Renal cortical epithelial cell (primary cell): Measurements from ENCODE around the gene SUCLG2. TPM values are rescaled to one million over a fixed set of nuclear protein-coding genes. Genes with fewer than 3 reads are reported as not detected.

Experiments used
- DNase-seq: peaks from one replicate; pipeline ENCODE4 v3.0.0-alpha.2; 2011; ENCODE audit warnings: low read depth
- total RNA-seq: library from RNA; depleted of rRNA; stranded (reverse); fragments of >200 nt; gene quantifications from 2 replicates; pipeline ENCODE4 v1.2.3, GENCODE V29; 2014

Gene SUCLG2
- total RNA-seq, 1 donor from 2014 or later, result 111 TPM

DNA sequence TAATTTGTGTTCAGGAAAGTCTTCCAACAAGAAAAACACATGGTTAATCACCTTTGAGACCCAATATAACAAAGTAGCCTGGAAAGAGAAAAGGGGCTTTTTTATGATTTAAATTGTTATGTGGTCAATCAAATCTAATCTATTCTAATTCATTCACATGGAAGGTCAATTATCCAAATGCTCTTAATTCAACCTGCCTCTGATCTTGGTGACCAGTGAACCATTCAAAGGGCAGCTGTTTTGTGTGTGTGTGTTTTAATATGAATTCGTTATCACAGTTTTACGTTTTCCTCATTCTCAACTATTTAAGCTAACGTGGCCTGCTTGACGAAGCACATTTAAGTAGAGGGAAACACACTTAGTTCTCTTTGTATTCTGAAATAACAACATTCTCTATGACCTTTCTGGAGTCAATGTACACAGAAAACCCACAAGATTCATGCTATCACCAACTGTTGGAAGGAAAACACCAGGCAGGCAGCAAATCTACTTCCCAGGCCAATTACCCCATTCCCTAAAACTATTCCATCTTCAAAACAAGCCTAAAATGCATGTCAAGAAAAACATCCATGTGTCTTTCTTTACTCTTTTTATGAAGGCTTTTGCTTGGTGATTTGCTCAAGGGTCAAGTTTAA lies 195.4 kb downstream of the SUCLG2 start:
- no peak for DNase-seq

DNA sequence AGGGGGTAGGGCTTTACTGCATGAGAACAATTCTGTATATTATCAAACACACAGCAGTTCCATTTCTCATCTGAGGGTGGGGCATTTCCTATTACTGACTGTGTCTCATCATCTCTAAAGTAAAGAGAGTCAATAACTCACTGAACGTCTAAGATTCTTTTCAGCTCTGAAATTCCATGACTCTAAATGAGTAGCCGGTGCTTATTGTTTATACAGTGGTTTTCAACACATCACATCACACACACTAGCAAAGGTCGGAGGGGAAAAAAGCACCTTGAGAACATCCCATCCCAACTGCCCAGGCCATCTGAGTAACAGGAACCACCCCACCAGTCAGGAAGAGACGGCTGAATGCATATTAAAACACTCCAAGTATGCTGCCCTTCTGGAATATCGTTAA lies 196.0 kb downstream of the SUCLG2 start:
- DNase-seq, result no peak

DNA sequence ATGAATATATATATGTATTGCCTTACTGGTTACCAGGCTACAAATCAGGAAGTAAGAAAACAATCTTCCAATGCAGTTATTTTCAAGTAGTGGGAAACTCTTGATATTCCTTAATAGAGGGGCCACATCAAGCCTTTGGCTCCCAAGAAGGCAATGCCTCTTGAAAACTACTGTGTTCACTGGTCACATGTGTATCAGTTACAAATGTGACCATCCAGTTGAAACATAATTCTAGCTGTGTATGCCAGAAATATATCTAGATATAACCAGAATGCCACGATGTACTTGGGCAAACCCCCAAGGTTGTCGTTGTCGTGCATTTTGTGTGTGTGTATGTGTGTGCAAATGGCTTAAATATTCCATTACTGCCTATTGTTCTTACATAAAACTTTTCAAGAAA lies 200.8 kb downstream of the SUCLG2 start:
- no peak for DNase-seq

DNA sequence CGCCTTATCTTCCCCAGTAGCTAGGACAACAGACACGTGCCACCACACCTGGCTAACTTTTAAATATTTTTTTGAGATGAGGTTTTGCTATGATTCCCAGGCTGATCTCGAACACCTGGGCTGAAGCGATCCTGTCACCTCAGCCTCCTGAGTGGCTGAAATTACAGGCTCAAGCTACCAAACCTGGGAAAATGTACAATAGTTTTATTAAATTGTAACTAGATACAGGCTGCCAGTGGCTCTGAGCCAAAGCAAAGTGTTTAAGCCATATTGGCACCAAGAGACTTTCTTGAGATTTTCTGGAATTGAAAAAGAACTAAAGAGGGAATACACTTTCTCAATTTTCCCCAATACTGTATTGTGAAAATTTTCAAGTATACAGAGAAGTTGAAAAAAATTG lies 204.3 kb downstream of the SUCLG2 start:
- no peak for DNase-seq

DNA sequence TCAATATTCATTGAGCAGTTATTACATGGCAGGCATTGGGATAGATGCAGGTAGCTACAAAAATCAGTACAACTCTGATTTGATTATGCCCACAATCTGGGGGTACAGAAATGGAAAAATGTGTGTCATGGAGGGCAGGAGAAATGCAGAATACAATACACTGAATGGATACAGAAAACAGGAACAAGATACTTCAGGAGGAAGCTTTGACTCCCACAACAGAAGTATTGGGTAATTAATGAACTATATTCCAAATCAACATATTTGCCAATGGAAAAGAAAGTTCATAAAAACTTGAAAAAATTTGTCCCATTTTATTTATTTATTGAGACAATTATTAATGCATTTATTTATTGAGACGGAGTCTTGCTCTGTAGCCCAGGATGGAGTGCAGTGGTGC lies 207.0 kb downstream of the SUCLG2 start:
- no peak for DNase-seq

DNA sequence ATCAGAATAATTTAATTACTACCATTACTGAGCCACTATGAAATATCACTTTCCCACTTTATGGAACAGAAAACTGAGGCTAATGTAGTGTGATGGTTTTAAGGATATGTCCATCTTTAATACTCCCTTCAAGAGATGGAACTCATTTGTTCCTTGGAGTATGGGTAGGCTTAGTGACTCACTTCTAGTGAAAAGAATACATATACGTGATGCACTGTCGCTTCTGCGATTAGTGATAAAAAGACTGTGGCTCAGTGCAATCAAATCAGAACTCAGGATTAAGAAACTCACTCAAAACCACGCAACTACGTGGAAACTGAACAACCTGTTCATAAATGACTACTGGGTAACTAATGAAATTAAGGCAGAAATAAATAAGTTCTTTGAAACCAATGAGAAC lies 216.6 kb downstream of the SUCLG2 start:
- no peak for DNase-seq

DNA sequence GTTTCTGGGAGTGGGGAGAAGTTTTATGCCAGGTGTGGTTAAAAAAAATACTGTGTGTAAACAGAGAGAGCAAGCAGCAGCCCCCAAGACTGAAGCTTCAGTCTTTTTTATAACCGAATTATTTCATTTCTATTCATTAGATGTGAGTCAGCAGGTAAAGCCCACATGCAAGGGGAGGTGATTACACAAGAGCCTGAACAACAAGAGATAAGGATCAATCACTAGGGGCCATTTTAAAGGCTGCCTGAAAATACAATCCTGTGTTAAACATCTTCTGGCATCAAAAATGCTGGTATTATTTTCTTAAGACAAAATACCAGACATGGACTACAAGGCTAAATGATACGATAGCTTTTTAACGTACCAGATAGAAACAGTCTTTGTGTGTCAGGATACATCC lies 217.3 kb downstream of the SUCLG2 start:
- no peak for DNase-seq

DNA sequence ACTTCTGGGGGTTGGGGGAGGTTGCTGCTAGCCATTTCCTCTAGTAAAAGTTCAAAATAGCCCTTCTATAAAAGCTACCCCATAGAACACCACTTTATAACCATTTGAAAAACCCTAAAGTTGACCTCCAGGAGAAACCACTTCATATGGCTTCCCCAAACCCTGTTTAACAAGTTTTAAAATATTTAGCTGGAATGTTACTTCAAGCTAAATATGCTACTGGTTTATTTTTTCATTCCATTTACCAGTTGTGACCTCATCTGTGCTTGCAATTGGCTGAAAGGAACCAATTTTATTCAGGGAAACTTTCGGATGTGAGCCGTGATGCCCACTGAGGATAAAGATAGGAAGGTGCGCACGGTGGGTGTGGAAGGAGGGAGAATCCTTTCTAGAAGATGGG lies 221.3 kb downstream of the SUCLG2 start:
- no peak for DNase-seq

DNA sequence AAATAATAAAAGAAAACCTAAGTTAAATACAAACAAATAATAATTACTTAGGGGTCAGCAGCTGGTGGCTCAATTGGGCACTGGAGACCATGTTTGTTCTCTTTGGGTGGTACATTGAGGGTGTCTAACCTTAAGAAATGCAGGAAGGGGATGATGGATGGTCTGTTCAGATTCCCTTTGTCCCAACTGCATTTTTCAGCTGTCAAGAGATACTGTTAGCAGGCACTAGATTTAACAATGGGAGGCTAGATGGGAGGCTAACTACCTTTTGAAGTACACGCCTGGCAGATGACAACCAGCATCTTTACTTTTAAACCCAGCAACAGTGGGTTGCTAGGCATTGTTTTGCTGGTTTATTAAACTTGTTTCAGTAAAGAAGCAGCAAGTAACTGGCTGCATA lies 222.5 kb downstream of the SUCLG2 start:
- DNase-seq, result no peak

DNA sequence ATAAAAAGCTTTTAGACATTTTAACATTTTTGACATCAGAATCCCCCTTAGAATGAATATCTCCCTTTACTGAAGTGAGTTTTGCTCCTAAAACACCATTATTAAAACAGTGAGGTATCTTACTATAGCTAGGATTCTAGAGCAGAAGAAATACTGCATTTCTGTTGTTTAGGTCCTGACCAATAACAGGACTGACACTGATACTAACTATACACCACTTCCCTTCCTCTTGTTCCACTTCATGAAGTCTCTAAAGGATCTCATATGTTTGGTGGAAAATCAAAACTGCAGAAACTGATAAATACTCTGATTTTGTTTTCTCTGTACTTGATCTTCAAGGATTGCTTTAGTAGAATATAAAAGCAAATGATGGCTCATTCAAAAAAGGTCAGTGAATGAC lies 230.7 kb downstream of the SUCLG2 start:
- DNase-seq, result no peak

DNA sequence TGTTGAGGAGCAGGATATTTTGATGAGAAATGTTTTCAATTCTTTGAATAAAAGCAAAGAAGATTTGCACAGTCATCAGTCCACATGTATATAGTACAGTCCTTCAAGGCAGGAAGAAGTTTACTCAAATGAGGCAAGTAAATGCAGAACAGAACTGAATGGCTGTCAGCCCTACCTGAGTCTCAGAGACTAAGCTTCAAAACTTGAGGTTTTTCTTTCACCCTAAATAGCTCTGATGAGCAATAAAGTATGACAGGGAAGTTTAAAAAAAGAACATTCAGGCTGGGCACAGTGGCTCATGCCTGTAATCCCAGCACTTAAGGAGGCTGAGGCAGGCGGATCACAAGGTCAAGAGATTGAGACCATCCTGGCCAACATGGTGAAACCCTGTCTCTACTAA lies 232.5 kb downstream of the SUCLG2 start:
- DNase-seq, result no peak

DNA sequence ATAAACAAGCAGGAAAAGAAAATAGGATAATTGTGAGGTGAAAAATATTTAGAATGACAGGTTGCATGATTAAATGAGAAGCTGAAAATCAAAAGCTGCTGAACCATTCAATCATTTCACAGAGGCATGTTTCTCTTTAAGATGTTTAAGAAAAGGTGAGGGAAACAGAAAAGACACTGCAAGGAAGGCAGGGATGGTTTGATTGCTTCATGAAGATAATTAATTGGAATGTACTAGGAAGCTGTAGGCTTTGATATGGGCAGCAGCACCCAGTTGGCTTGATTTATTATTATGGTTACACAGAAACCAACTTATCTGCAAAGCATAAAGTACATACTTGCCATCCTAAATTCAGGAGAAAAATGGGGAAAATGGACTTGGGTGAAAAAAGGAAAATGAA lies 234.6 kb downstream of the SUCLG2 start:
- DNase-seq, result no peak

DNA sequence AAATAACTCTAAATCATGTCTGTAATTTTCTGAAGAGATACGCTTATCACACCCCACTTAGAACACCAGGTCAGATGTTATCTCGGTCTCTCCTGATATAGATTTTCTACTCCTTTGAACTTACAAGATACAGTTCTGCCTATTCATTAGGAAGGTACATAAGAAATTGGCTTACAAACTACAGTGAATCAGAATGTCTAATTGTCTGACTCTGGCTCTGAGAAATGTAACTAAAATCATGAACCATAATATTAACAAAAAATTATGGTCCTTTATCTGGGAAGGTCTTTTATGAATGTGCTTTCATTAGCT lies 235.2 kb downstream of the SUCLG2 start:
- no peak for DNase-seq

DNA sequence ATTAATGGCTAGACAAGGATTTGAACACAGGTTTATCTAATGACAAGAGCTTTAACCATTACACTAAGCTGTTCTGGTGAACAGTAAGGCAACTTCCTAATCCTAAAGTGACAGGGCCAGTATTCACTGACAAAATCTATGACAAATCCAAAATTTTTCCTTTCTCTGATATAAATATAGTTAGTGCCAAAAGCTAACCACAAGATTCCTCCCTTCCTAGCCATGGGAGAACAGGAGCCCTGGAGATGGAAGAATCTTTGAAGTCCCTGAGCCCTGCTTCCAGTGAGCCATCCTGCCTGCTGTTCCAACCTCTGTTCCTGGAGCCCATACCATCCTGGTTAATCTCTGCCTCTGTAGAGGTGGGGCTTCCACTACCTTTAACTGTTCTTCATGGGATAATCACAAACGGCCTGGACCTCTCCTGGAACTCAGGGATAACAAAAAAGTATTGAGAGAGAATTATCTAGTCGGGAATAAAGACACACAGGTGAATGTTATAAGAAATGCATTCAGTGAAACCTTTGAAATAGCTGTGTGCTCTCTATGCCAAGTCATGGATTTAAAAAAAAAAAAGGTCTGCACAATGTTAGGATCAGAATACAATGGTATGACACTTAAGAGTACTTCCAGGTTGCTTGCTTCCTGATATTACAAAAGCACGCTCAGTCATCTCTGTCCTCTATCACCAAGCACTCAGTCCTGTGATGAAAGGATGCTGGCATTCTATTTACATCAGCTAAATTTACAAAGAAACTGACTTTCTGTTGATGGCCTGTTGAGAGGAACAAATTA lies 235.8 kb downstream of the SUCLG2 start:
- no peak for DNase-seq

DNA sequence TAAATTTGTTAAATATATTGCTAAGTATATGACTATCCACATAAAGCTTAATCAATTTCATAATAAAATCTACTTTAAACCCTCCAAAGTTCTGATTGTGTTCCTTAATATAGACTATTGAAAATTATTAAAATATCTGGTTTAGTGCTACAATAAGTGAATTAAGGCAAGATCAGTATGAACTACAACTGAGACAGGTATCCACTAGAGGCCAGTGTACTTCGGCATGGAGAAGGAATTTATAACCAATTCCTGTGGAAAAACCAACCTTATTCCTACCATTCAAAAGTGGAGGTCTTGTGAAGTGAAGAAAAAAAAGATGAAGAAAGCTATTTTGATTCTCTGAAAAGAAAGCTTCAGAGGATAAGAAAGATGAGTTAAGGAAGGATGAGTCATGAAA lies 237.7 kb downstream of the SUCLG2 start:
- peak; percentile 1 for DNase-seq

DNA sequence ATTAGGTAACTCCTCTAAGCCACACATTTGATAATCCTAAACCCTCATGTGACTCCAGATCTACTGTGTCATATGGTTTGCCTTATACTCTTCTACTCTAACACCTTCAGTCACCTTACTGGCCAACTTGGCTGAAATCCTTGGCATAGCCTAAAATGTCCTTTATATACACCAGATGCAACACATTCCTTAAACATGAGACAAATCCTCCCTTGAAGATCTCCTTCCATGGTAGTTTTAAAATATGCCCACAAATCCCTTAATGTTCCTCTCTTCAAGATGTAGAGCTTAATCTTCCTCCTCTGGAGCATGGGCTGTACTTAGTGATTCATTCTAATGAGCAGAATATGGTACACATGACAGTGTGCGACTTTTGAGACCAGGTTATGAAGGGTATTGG lies 238.9 kb downstream of the SUCLG2 start:
- DNase-seq, result no peak

DNA sequence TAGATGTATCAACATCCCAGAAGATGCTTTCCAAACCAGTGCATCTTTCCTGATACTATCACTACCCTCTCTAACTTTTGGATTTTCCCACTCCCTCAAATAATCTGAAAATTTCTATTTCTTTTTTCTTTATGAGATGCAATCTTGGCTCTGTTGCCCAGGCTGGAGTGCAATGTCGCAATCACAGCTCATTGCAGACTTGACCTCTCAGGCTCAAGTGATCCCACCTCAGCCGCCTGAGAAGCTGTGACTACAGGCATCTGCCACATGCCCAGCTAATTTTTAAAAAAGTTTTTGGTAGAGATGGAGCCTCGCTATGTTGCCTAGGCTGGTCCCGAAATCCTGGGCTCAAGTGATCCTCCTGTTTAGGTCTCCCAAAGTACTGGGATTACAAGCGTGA lies 239.7 kb downstream of the SUCLG2 start:
- DNase-seq, result no peak

DNA sequence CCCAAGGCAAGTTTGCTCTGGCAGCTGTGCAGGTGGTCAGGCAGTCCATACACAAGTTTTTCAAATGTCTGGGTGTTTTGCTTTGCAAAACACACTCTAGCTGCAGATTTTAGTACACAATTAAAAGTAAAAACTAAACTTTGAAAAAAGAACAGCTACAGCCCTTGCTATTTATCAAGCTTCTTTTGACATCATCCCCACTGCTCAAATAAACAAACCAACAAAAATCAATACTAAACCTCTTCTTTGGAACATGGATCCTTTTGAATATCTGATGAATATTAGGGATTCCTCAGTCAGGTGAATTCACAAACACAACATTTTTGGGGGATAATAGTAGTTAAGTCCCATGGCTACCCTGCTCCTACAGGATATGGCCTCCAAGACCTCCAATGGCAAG lies 249.2 kb downstream of the SUCLG2 start:
- DNase-seq, result no peak

DNA sequence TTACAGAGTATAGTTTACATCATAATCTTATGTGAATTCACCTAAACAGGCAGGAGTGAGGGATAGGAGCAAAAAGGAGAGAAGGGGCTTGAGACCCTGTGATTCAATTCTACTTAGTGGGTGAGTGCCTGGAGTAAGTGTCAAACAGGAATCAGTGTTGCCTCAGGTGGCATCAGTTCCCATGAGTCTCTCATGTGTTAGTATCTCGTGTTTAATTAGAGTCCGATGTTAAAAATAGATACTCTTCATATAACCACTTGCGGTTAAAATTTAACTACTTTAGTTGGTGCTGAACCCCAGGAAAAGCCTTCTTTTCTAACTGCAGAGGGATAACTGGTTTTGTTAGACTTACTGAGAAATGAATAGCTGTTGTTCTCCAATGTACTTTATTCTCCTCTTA lies 251.5 kb downstream of the SUCLG2 start:
- DNase-seq, result peak; percentile 21

DNA sequence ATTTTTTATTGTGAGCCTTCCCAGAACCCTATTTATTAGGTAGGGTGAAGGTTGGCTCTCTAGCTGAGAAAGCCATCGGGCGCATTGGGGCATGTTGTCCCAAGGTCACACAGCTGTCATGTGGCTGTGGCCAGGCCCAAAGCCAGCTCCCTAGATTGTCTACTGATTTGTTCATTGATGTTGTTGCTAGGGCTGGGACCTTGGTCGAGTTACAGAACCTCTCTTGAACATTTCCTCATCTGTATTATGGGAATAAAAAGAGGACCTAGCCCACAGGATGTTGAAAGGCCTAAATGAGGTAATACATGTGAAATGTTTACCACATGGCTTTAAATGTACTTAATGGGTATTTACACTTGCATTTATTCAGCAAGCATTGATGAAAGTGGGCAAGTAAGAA lies 252.5 kb downstream of the SUCLG2 start:
- DNase-seq, result no peak

DNA sequence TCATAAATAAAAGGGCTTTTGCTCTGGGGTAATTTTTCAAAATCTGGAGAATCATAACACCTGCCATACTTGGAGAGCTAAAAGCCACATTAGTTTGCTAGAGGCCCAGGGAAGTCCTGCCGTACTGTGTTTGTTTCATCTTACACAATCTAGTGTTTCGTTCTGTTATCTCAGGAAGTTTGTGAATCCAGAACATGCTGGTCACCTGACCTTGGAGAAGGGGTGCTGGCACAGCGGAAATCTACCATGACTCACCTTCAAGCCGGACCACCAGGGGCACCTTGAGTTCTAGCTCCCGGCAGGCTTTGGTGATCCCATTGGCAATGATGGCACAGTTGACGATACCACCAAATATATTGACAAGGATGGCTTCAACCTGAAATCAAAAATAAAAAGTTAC lies 253.9 kb downstream of the SUCLG2 start:
- DNase-seq, result no peak

DNA sequence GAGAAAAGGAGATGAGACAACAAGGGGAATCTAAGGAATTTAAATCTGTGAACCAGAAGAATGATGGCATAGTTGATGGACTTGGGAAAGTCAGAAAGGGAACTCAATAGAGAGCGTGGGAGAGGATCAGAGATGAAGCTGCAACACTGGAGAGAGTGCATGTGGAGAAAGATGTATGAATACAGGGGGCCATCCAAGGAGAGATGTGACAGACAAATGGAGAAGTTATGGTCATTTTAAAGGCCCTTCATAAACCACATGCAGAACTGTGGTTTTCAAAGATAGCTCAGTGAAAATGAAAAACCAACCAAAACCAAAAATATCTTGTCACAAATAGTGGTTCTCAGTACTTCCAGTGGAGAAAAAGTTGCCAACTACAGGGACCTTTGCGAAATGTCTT lies 265.2 kb downstream of the SUCLG2 start:
- DNase-seq, result no peak

DNA sequence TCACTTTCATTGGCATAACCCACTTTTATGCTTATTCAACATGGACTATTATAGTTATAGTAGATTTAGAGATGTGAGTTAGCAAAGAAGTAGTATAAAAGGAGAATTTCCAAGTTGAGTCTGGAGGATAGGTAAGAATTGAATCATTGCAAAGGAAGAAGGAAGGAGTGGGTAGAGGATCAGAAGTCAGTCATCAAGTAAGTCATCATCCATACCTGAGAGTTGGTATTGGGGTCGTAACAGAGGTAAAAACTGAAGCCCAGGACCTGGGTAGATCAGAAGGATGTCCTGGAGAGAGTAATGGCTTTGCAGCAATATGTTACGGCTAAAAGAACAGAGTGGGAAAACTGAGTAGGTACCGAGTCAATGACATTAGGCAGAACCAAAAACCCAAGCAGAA lies 265.7 kb downstream of the SUCLG2 start:
- no peak for DNase-seq

DNA sequence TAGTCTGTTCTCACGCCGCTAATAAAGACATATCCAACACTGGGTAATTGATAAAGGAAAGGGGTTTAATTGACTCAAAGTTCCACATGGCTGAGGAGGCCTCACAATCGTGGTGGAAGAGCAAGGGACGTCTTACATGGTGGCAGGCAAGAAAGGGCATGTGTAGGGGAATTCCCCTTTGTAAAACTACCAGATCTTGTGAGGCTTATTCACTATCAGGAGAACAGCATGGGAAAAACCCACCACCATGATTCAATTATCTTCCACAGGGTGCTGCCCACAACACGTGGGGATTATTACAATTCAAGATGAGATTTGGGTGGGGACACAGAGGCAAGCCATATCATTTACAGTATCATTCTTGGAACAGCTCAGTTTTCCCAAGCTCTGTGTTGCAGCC lies 268.0 kb downstream of the SUCLG2 start:
- DNase-seq, result peak; percentile 9
